ENCODE measurements around the gene LSM3. TPM values are rescaled to one million over a fixed set of nuclear protein-coding genes. Genes with fewer than 3 reads are reported as not detected.
"Not testable (repeated sequence)": the region's sequence is repeated elsewhere in the genome, so short reads cannot be mapped to it uniquely, and the experiment has no call there.

The LSM3 gene
- total RNA-seq, 1 donor from 2014 or later = 7.6 TPM

DNA sequence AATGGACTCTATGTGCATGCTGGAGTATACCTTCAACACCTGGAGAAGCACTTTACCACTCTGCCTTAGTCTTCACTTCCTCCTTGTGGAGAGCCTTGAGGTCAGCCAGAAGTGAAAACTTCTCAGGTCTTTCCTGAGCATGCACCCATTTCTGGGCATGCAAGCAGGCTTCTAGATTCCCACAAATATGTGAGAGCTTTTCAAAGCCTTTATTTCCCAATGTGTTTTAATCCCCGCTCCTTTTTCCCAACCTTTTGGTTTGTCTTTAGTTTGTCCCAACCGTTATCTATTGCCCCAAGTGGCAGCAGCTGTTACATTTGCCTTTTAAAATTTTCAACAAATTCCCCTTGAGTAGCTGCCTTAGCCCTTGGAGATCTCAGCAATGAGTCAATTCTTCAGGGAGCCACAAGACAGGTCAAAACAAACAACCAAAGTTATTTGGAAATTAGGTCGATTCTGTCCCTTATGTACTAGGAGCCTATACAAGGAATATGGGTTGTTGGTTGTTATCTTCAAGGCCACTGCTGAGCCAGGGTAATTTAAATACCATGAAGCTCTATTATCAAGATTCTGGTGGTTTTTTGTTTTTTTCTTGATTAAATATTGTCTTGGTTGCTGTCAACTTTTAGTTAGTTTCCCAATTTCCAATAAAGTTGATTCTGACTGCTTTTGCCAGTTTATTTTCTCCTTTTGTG lies 44.4 kb downstream of the LSM3 start:
- DNase-seq = no peak

DNA sequence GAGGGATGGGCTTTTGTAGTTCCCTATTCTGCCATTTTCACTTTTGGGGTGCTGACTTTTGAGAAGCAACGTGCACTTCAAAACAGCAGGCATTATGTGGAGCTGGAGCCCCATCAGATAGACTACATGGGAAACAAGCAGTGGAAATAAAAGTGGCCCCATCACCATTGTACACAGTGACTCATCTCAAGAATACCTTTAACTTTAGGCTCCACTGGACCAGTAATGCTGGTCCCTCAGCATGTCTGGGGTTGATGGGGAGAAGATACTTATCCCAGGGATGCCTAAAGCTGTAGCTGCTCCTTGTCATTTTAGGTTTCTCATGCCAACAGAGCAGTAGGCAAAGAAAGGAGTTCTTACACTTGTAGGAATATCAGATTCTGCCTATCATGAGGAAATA lies 45.0 kb downstream of the LSM3 start:
- no peak for DNase-seq

DNA sequence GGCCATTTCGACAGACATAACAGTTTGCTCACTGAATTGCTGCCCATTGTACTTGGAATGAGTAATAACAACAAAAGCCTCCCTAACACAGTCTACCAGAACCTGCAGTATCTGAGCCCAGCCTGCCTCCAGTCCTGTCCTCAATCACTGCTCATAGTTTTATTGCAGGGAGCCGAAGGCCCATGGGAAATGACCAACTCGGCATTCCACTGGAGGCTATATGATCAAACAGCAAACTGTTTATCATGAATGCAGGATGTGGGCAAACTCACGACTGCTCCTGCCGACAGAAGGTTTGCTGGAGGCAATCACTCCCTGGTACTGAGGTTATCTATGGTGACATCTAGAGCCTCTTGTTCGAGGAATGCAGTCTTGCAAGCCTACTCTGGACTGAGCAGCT lies 46.3 kb downstream of the LSM3 start:
- DNase-seq = no peak

DNA sequence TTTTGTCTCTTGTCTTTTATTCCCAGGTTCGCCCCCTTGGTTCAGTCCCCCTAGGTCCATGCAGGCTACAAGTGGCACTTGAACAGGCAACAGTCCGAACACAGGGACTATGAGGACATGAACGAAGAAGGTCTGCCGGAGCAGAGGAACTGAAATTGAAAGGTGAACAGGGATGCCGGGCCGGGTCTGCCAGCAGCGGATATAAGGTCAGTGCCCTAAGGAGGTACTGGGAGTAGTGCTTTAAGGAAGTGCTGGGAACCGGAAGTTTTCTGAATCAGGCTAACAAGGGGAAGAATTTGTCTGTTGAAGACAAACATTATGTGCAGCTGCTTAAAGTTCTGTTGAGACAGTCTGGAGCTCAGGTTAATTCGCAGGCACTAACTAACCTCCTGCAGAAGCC lies 46.8 kb downstream of the LSM3 start:
- no peak for DNase-seq

DNA sequence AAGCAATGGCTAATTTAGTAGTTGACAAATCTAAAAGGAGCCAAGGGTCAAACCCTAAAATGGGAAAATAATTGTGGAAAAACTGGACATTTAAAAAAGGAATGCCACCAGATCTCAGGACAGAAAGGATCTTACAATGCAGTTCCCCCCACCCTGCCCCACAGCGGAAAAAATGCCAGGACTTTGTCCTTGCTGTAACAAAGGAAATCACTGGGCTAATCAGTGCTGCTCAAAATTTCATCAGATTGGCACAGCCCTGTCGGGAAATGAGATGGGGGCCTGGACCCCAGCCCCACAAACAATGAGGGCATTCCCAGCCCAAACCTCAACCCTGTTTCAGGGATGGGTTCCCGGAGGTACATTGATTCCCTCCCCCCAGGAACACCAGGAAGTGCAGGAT lies 47.7 kb downstream of the LSM3 start:
- not testable (repeated sequence) for DNase-seq

DNA sequence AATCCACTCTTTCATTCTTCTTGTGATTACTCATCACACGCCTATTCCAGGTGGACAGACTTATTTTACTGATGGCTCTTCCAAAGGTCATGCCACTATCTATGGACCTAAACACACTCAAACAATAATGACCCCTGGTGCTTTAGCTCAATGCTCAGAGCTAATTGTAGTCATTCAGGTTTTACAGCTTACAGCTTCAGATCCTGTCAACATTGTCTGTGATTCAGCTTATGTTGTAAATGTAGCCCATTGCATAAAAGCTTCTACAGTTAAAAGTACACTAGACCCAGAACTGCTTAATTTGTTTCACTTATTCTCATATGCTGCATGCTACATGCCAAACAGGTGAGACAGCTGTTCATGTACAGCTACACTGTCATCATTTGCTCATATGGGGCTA lies 49.2 kb downstream of the LSM3 start:
- no peak for DNase-seq

DNA sequence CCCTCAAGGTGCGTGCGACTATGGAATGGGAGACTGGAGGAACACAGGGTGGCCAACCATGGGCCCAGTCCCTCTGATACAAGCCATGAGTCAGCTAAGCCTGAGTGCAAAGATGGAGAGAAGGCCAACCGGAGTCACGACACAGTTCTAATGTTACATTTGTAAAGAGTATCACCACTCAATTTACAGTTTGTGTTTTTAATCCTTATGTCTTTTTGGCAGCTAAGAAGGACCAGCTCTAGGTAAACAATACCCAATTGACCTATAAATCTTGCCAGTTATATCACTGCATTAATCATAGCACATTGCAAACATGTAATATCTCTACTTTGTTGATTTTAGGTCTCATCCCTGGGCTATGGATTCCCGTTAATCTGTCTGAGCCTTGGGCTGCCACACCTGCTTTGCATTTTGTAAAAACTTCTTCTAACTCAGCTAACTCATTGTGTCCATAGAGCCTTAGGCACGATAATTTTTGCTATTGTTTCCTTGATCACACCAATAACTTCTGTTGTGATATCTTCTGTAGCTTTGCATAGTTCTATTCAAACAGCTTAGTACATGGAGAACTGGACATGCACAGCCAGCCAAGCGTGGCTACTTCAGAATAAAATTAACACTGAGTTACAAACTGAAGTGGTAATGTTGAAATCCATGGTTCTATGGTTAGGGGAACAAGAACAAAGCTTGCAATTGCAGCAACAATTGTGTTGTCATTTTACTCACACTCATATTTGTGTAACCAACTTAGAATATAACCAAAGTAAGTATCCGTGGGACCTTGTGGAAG lies 50.3 kb downstream of the LSM3 start:
- no peak for DNase-seq

DNA sequence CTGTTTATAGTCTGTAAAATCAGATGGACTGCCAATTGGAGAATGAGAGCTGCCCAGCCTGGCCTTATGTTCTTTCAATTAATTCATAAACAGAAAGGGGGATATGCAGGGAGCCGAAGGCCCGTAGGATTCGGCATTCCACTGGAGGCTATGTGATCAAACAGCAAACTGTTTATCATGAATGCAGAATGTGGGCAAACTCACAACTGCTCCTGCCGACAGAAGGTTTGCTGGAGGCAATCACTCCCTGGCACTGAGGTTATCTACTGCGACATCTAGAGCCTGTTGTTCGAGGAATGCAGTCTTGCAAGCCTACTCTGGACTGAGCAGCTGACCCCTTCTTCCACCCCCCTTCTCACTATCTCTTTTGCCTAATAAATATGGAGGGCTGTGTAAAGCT lies 51.1 kb downstream of the LSM3 start:
- DNase-seq = not testable (repeated sequence)

DNA sequence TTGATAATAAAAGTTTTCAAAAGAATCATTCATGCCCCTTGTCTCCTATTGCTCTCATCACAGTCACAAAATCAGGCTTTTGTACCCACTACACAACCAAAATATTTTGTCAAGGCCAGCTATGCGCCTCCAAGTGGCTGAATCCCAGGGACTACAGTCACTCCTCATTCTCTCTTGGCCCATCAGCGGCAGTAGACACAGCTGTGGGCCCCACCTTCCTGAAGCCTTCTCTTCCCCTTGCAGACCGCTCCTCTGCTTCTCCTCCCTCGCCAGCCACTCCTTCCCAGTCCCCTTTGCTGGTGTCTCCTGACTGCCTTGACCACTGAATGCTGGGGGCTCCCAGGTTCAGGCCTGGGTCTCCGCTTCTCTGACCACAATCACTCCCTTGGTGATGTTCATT lies 52.1 kb downstream of the LSM3 start:
- DNase-seq = no peak

DNA sequence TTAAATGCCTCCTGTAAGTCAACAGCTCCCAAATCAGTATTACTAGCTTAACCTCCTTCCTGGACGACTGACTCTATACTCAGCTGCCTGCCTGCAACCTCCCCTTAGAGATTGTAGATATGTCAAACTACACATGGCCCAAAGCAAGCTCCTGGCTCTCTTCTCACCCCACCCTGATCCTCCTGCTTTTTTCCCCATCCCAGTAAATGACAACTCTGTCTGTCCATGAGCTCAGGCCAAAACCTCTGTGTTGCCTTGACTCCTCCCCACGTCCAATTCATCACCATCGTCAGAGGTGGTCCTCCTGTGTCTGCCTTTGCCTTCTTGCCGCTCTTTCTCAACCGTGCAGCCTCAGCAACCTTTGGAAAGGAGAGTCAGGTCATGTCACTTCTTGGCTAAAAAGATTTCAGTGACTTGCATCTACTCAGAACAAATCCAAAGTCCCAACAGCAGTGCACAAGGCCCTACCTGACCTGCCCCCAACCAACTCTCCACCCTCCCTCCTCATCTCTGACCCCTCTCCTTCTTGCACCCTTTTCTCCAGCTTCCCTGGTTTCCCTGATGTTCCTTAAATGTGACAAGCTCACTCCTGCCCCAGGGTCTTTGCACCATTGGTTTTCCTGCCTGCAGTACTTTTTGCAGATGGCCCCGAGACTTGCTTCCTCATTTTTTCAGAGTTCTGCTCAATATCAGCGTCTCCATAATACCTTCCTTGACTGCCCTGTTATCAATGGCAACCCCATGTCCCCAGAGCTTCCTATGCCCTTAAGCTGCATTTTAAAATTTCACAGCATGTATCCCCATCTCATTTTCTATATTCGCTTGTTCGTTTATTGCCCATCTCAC lies 52.8 kb downstream of the LSM3 start:
- DNase-seq = no peak

DNA sequence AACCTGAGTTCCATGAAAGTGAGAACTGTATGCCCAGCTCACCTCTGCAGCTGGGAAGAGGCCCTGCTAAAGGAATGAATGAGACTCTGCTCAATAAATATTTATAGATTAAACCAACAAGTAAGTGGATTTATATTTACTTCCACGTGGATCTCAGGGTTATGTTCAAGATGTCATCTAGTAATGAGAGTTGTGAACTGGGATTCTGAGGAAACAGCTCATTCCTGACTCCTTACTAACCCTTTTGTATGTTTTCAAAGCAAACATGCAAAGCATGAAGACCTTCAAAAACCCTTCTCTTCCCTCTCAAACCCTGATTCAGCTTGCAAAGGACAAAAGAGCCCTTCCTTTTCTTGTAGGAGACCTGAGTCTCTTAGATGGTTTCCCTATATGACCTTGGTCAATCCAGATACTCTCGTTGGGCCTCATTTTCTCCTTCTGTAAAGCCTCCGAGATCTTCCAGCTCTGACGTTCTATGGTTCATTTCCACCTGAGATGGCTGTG lies 53.4 kb downstream of the LSM3 start:
- no peak for DNase-seq

DNA sequence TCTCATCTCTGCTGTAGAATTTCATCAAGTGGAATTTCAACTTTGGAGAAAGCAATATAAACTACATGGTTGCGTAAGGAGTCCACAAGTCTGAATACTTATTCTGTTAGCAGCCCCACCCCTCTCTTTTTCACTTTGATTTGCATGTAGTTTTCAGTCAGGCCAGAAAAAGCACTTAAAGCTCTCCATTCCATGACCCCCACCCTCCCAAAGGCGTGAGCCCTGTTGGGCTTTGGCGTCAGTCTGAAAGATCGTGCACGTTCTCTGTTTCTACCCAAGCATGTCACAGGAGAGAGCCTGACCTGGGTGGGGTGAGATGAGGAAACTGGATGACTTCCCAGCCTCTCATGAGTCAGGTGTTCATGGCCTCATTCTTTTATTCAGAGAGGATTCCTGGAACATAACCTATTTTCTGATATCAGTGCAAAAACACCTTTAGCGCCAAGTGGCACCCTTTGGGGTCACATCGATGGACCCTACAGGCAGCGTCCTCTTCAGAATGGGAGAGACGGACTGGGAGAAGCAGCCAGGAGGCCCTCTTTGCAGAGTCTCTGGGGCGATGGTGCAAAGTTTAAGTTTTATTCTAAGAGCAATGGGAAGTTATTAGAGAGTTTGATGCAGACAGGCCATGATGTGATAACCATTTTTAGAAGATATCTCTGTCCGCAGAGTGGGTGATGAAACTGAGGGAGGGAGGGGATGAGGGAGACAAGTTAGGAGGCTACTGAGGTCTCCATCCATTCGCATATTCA lies 55.8 kb downstream of the LSM3 start:
- DNase-seq = peak; percentile 4

DNA sequence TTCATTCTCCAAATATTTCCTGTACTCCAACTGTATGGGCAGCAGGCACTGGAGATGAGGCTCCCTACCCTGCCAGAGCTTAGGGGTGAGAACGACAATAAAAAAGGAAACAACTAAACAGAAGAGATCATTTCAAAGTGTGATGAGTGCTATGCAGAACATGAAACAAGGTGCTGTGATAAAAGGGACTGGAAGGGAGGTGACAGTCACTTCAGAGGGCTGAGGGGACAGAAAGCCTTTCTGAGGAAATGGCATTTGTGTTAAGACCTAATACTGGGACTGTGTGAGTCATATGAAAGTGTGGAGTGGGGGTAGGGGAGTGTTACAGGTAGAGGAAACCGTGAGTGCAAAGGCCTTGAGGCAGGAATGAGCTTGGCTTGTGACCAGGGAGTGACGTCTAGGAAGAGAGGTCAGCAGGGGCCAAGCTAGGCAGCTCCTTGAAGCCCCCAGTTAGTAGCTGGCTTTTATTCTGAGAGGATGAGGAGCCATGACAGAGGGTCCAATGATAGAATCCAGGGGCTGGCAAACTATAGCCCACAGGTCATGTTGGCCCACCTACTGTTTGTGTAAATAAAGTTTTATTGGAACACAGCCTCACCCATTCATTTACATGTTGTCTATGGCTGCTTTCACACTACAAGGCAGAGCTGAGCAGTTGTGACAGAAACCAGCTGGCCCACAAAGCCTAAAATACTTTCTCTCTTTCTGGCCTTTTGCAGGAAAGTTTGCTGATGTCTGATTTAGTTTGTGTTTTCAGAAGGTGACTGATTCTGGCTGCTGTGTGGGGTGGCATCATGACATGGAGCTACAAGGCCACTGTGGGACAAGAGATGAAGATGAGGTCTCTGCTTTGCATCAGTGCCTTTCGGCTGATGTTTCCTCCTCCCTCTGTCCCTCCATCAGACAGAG lies 56.6 kb downstream of the LSM3 start:
- DNase-seq = no peak

DNA sequence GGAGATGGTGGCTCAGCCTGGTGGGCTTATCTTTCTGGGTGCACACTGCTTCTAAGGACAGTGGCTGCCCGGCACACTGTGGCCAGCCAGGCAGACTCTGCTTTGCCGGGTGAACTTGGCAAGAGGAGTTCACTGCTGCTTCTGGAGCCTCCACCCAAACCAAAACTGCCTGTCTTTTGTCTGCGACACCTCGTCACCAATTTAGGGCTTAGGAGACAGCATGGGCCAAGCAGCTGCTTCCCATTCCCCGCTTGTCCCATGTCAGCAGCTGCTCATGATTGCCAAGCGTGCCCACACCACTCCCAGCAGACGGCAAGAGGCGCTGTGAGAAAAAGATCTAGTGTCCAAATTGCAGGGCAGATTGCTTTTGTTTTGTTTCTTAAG lies 57.3 kb downstream of the LSM3 start:
- DNase-seq = no peak

DNA sequence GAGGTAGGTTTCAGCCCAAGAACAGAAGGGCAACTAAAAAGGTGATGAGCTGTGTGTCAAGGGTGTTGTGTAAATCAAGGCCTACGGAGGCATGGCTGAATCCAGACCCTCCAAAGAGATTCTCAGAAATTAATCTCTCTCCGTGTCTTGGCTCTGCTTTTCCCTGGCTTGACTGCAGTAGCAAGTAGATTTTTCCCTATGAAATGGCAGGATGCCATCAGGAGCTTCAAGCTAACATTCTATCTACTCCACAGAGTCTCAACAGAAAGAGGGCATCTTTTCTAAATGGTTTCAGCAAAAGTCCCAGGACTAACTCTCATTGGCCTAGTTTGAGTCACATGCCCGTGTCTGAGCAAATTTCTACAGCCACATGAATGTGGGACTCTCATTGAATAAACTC lies 58.3 kb downstream of the LSM3 start:
- DNase-seq = no peak

DNA sequence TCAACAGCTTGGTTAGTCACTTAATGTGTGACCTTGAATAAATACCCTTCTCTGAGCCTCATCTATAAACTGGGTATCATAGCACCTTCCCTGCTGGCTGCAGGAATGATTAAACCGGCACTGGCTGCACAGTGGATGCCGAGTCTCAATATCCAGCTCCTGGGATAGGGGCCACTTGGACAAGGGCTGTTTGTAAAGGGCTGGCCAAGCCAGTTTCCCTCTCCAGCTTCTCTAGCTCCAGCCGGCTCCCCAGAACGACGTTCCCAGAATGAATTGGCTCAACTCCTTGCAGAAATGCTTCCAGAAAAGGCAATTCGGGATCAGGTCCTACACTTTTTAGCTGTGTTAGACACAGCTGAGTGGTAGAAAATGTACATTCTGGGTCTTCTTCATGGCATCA lies 58.8 kb downstream of the LSM3 start:
- no peak for DNase-seq

DNA sequence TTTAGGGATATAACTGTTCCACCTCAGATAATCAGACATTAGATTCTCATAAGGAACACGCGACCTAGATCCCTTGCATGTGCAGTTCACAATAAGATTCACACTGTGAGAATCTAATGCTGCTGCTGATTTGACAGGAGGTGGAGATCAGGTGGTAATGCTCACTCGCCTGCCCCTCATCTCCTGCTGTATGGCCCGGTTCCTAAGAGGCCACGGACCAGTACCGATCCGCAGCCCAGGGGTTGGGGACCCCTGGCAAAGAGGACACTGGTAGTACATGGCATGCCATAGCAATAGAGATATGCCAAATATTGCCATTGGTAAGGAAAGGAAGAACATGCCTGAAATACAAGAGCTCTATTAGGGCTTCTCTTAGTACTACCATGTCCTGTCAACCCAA lies 59.7 kb downstream of the LSM3 start:
- no peak for DNase-seq

DNA sequence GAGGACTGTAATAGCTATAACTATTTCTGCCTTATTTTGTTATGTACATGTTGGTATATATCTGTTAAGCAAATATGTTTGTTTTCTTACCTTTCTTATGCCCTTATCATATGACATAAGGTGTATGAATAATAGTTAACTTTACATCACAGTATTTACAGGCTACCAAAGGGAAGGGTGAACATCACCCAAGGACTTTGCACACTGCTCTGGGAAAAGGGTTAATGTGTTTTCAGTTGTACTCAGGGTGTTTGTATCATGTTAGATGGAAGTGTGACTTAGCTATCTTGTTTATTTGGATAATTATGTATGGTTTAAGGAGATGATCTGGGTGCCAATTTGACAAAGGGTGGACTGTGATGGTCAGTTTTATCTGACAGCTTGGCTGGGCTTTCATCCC lies 60.3 kb downstream of the LSM3 start:
- no peak for DNase-seq

DNA sequence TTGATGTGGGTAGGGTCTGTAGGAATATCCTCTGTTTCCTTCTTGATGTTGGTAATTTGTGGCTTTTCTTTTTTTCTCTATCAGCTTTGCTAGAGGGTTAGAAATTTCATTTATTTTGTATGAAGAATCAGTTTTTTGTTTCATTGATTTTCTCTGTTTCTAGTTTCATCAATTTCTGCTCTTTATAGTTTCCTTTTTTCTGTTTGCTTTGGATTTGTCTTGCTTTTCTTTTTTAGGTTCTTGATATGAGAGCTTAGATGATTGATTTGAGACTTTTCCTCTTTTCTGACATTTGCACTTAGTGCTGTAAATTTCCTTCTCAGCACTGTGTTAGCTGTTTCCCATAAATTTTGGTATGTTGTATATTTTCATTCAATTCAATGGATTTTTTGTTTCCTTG lies 61.3 kb downstream of the LSM3 start:
- no peak for DNase-seq

DNA sequence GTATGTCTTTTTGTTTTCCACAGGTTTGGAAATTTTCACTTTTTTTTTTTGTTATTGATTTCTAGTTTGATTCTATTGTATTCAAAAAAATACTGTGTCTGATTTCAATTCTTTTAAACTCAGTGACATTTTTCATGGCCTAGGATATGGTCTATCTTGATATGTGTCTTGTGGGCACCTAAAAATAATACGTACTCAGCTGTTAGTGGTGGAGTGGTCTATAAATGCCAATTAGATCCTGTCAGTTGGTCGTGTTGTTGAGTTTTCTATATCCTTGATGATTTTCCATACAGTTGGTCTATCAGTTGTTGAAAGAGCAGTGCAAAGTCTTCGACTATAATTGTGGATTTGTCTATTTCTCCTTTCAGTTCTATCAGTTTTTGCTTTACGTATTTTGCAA lies 61.7 kb downstream of the LSM3 start:
- no peak for DNase-seq

DNA sequence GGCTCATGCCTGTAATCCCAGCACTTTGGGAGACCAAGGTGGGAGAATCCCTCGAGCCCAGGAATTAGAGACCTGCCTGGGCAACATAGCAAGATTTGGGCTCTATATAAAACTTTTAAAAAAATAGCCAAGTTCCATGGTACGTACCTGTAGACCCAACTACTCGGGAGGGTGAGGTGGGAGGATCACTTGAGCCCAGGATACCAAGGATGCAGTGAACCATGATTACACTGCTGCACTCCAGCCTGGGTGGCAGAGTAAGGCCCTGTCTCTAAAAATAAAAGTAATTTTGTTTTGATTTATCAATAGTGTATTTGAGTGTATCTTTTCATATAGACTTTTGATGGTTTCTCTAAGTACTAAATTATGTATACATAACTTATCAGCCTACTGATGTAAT lies 63.1 kb downstream of the LSM3 start:
- DNase-seq = no peak
